Measurements from ENCODE around the gene PJVK. TPM values are rescaled to one million over a fixed set of nuclear protein-coding genes. Genes with fewer than 3 reads are reported as not detected.

Gene PJVK
- polyA plus RNA-seq (2013): 9.3 TPM

DNA sequence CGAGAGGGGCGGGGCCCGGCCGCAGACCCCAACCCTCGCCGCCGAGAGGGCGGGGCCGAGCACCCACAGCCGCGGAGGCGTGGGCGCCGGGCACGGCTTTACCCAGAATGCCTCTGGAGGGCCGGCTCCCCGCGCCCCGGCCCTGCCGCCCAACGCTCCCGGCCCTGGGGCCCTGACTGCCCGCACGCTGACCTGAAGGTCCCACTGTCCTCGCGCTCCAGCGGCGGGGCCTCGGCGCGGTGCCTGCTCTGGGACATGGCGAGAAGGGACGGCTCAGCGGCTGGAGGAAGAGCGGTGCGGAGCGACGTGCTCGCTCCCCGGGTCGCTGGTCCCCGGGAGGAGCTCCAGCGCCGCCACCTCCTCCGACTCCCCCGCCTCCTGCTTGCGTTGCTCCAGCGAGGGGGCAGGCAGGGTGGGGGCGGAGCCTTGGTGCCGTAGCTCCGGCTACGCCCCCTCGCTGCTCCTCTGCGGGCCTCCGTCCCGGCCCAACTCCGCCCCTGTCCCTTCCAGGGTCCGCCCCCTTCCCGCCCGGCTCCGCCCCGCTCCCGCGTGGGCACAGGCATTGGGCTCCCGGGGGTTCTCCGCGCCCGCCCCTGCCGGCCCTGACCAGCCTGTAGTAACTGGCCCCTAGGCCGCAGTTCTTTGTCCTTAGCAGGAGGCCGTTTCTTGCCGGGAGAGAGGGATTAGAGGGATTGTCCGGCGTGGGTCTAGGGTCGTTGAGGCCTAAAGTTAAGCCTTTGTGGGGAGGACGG lies at the start of gene PJVK, which contains the start of gene PRKRA:
PJVK (plus strand) TSS at position 605 of the 752 bp plus-strand sequence. CDS start 2,032 bp downstream, outside the sequence.
PRKRA (minus strand) TSS at position 402 of the 752 bp plus-strand sequence; CDS start at position 257, 145 bp downstream.
- CTCF ChIA-PET: no interaction called here
- POLR2A ChIA-PET: interaction anchor here (0.7 to 1.2 kb wide), 2 partner anchors 30 to 37 kb away, joined by 3 read pairs; partner anchors contain the start of gene PLEKHA3
- H3K27ac ChIP-seq (ENCODE audit: insufficient read depth in 1 of 2, low read depth in 1 of 2, low read length in 2 of 2, poor library complexity in 1 of 2, severe bottlenecking in 2 of 2): peak within 1 kb of the TSS; percentile 92 to 97
- peaks cover 8 to 28% (median 19%) of the 10 kb centered on the region in 4 experiments for H3K4me1 ChIP-seq (ENCODE audit: control extremely low read depth in 1 of 4, control insufficient read depth in 4 of 4, insufficient read depth in 4 of 4, low read length in 3 of 4)
- no peaks in the 10 kb centered on the region for H3K27me3 ChIP-seq (replicated peaks in 2 of 5; ENCODE audit: control insufficient read depth in 4 of 5, insufficient read depth in 5 of 5, low read length in 4 of 5)
- H3K9me3 ChIP-seq (ENCODE audit: control extremely low read depth in 1 of 5, control insufficient read depth in 4 of 5, insufficient read depth in 2 of 5, low read depth in 1 of 5, low read length in 4 of 5): no peaks in the 10 kb centered on the region
- H3K36me3 ChIP-seq (ENCODE audit: control insufficient read depth in 4 of 4, insufficient read depth in 4 of 4, low read length in 3 of 4): peaks cover 4 to 25% (median 15%) of the 10 kb centered on the region in 4 experiments
- WGBS (ENCODE audit: insufficient coverage): 1% methylated on average over 63 of the region's 76 CpGs
- H3K4me3 ChIP-seq (ENCODE audit: control insufficient read depth in 1 of 7, extremely low read depth in 1 of 7, insufficient read depth in 4 of 7, low read depth in 2 of 7, low read length in 6 of 7): peak within 1 kb of the TSS; percentile 82 to 99 (median 95)
- peak; percentile 96 to 98 (median 98) for DNase-seq

DNA sequence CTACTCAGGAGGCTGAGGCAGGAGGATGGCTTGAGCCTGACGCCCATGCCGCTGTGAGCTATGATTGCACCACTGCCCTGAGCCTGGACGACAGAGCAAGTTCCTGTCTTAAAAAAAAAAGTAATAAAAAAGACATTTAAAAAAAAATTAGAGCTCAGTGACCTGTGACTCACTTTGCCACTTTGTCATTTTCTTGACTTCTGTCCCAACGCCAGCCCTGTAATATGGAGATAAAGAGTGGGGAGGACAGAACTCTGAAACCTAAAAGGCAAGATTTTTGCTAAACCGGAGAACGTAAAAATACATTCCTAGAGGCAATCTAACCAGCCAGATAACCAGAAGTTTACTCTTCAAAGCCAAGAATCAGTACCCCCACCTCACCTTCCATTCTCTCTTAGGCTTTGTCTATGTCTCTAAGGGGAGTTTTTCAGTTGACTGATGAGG lies 49.2 kb upstream of the PJVK start:
- peak in 1 of 3 donors; percentile 45 for DNase-seq
- ChIA-PET POLR2A (no interaction called here), CTCF (interaction anchor here (0.9 to 18.6 kb wide), 3 partner anchors 15 to 96 kb away, joined by 3 to 278 read pairs (median 3); no protein-coding TSS in a partner anchor)
- Histone ChIP-seq H3K9me3 (ENCODE audit: control extremely low read depth in 1 of 5, control insufficient read depth in 4 of 5, insufficient read depth in 2 of 5, low read depth in 1 of 5, low read length in 4 of 5) (no peaks in the 10 kb centered on the region), H3K27ac (ENCODE audit: insufficient read depth in 1 of 2, low read depth in 1 of 2, low read length in 2 of 2, poor library complexity in 1 of 2, severe bottlenecking in 2 of 2) (no peak overlapping the region), H3K4me3 (ENCODE audit: control insufficient read depth in 1 of 7, extremely low read depth in 1 of 7, insufficient read depth in 4 of 7, low read depth in 2 of 7, low read length in 6 of 7) (no peak overlapping the region), H3K4me1 (ENCODE audit: control extremely low read depth in 1 of 4, control insufficient read depth in 4 of 4, insufficient read depth in 4 of 4, low read length in 3 of 4) (peaks cover 0 to 2% (median 0%) of the 10 kb centered on the region in 4 experiments), H3K36me3 (ENCODE audit: control insufficient read depth in 4 of 4, insufficient read depth in 4 of 4, low read length in 3 of 4) (no peaks in the 10 kb centered on the region), H3K27me3 (replicated peaks in 2 of 5; ENCODE audit: control insufficient read depth in 4 of 5, insufficient read depth in 5 of 5, low read length in 4 of 5) (no peaks in the 10 kb centered on the region)
- no CpG with 5 or more reads among the region's 6 CpGs for whole genome bisulfite sequencing (ENCODE audit: insufficient coverage)

- H3K27ac ChIP-seq (ENCODE audit: insufficient read depth in 1 of 2, low read depth in 1 of 2, low read length in 2 of 2, poor library complexity in 1 of 2, severe bottlenecking in 2 of 2): no peak overlapping the region
- H3K27me3 ChIP-seq (replicated peaks in 2 of 5; ENCODE audit: control insufficient read depth in 4 of 5, insufficient read depth in 5 of 5, low read length in 4 of 5): no peaks in the 10 kb centered on the region
- CTCF ChIA-PET: interaction anchor here (1.7 to 18.6 kb wide), 3 partner anchors 9 to 14 kb away, joined by 4 to 278 read pairs (median 5); no protein-coding TSS in a partner anchor
- no peaks in the 10 kb centered on the region for H3K36me3 ChIP-seq (ENCODE audit: control insufficient read depth in 4 of 4, insufficient read depth in 4 of 4, low read length in 3 of 4)
- H3K4me1 ChIP-seq (ENCODE audit: control extremely low read depth in 1 of 4, control insufficient read depth in 4 of 4, insufficient read depth in 4 of 4, low read length in 3 of 4): peaks cover 0 to 2% (median 0%) of the 10 kb centered on the region in 4 experiments
- DNase-seq: no peak
- 86% methylated on average over 1 of the region's 3 CpGs for WGBS (ENCODE audit: insufficient coverage)
- H3K4me3 ChIP-seq (ENCODE audit: control insufficient read depth in 1 of 7, extremely low read depth in 1 of 7, insufficient read depth in 4 of 7, low read depth in 2 of 7, low read length in 6 of 7): no peak overlapping the region
- POLR2A ChIA-PET: no interaction called here
- no peaks in the 10 kb centered on the region for H3K9me3 ChIP-seq (ENCODE audit: control extremely low read depth in 1 of 5, control insufficient read depth in 4 of 5, insufficient read depth in 2 of 5, low read depth in 1 of 5, low read length in 4 of 5)
Measured at GRCh38 chr2:178403671-178404306, 47.4 kb upstream of the PJVK start.

GRCh38 chr2:178404368-178404767 lies 46.8 kb upstream of the PJVK start:
- Histone ChIP-seq H3K27ac (ENCODE audit: insufficient read depth in 1 of 2, low read depth in 1 of 2, low read length in 2 of 2, poor library complexity in 1 of 2, severe bottlenecking in 2 of 2) (no peak overlapping the region), H3K4me3 (ENCODE audit: control insufficient read depth in 1 of 7, extremely low read depth in 1 of 7, insufficient read depth in 4 of 7, low read depth in 2 of 7, low read length in 6 of 7) (no peak overlapping the region), H3K4me1 (ENCODE audit: control extremely low read depth in 1 of 4, control insufficient read depth in 4 of 4, insufficient read depth in 4 of 4, low read length in 3 of 4) (peaks cover 0 to 2% (median 0%) of the 10 kb centered on the region in 4 experiments), H3K36me3 (ENCODE audit: control insufficient read depth in 4 of 4, insufficient read depth in 4 of 4, low read length in 3 of 4) (no peaks in the 10 kb centered on the region), H3K27me3 (replicated peaks in 2 of 5; ENCODE audit: control insufficient read depth in 4 of 5, insufficient read depth in 5 of 5, low read length in 4 of 5) (no peaks in the 10 kb centered on the region), H3K9me3 (ENCODE audit: control extremely low read depth in 1 of 5, control insufficient read depth in 4 of 5, insufficient read depth in 2 of 5, low read depth in 1 of 5, low read length in 4 of 5) (no peaks in the 10 kb centered on the region)
- ChIA-PET CTCF (interaction anchor here (1.7 to 18.6 kb wide), 4 partner anchors 9 to 14 kb away, joined by 4 to 278 read pairs (median 5); no protein-coding TSS in a partner anchor), POLR2A (no interaction called here)
- WGBS (ENCODE audit: insufficient coverage): 59% methylated on average over 4 of the region's 4 CpGs
- peak in 2 of 3 donors; percentile 67 to 73 for DNase-seq

DNA sequence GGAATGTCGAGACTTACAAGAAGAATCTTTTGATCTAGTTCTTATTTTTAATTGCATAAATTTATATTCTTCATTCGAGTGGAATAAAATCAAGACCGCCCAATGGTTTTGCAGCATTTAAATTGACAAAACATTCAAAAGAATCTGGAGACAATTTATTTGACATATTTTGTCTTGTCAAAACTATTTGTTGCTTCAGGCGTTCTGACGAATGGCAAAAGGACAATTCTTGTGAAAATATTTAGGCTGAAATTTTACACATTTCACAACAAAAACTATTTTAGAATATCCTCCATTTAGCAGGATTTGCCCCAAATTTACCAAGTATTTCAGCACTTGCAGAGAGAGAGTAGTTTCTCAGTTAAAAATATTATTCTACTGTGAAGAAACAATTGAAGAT lies 41.9 kb upstream of the PJVK start:
- POLR2A ChIA-PET: no interaction called here
- no peak overlapping the region for H3K4me3 ChIP-seq (ENCODE audit: control insufficient read depth in 1 of 7, extremely low read depth in 1 of 7, insufficient read depth in 4 of 7, low read depth in 2 of 7, low read length in 6 of 7)
- CTCF ChIA-PET: no interaction called here
- H3K4me1 ChIP-seq (ENCODE audit: control extremely low read depth in 1 of 4, control insufficient read depth in 4 of 4, insufficient read depth in 4 of 4, low read length in 3 of 4): peaks cover 2 to 7% (median 4%) of the 10 kb centered on the region in 4 experiments
- no peak overlapping the region for H3K27ac ChIP-seq (ENCODE audit: insufficient read depth in 1 of 2, low read depth in 1 of 2, low read length in 2 of 2, poor library complexity in 1 of 2, severe bottlenecking in 2 of 2)
- H3K36me3 ChIP-seq (ENCODE audit: control insufficient read depth in 4 of 4, insufficient read depth in 4 of 4, low read length in 3 of 4): no peaks in the 10 kb centered on the region
- no CpG with 5 or more reads among the region's 5 CpGs for WGBS (ENCODE audit: insufficient coverage)
- H3K27me3 ChIP-seq (replicated peaks in 2 of 5; ENCODE audit: control insufficient read depth in 4 of 5, insufficient read depth in 5 of 5, low read length in 4 of 5): no peaks in the 10 kb centered on the region
- no peaks in the 10 kb centered on the region for H3K9me3 ChIP-seq (ENCODE audit: control extremely low read depth in 1 of 5, control insufficient read depth in 4 of 5, insufficient read depth in 2 of 5, low read depth in 1 of 5, low read length in 4 of 5)
- DNase-seq: no peak

GRCh38 chr2:178412047-178412446 lies 39.1 kb upstream of the PJVK start:
- H3K4me1 ChIP-seq (ENCODE audit: control extremely low read depth in 1 of 4, control insufficient read depth in 4 of 4, insufficient read depth in 4 of 4, low read length in 3 of 4): peaks cover 6 to 17% (median 10%) of the 10 kb centered on the region in 4 experiments
- no peaks in the 10 kb centered on the region for H3K9me3 ChIP-seq (ENCODE audit: control extremely low read depth in 1 of 5, control insufficient read depth in 4 of 5, insufficient read depth in 2 of 5, low read depth in 1 of 5, low read length in 4 of 5)
- CTCF ChIA-PET: interaction anchor here (0.7 to 13.7 kb wide), 3 partner anchors 14 to 301 kb away, joined by 3 to 278 read pairs (median 8); partner anchors contain the start of gene RBM45
- H3K36me3 ChIP-seq (ENCODE audit: control insufficient read depth in 4 of 4, insufficient read depth in 4 of 4, low read length in 3 of 4): no peaks in the 10 kb centered on the region
- H3K27me3 ChIP-seq (replicated peaks in 2 of 5; ENCODE audit: control insufficient read depth in 4 of 5, insufficient read depth in 5 of 5, low read length in 4 of 5): no peaks in the 10 kb centered on the region
- no peak overlapping the region for H3K4me3 ChIP-seq (ENCODE audit: control insufficient read depth in 1 of 7, extremely low read depth in 1 of 7, insufficient read depth in 4 of 7, low read depth in 2 of 7, low read length in 6 of 7)
- WGBS (ENCODE audit: insufficient coverage): 100% methylated on average over 2 of the region's 3 CpGs
- H3K27ac ChIP-seq (ENCODE audit: insufficient read depth in 1 of 2, low read depth in 1 of 2, low read length in 2 of 2, poor library complexity in 1 of 2, severe bottlenecking in 2 of 2): no peak overlapping the region
- POLR2A ChIA-PET: no interaction called here
- no peak for DNase-seq

Data from common myeloid progenitor, CD34-positive (primary cell).